SU-DHL-6 (cell line): ENCODE results near the gene ADAM19.

Experiments used
- H2AFZ ChIP-seq: fragments of 200-600 bp; sonication (generic); 2 replicates; pipeline ENCODE4 v1.6.1; 2014; ENCODE audit warnings: low read depth, mild to moderate bottlenecking, moderate library complexity, mixed read lengths, antibody characterized with exemption, low read length; ENCODE audit not compliant: severe bottlenecking
- H3F3A ChIP-seq: fragments of 200-600 bp; shearing (Covaris generic); 2 replicates; pipeline ENCODE4 v1.6.0; 2016; ENCODE audit warnings: antibody characterized with exemption, mild to moderate bottlenecking; ENCODE audit not compliant: insufficient read depth
- H3K27ac ChIP-seq: fragments of 200-600 bp; sonication (generic); 2 replicates; pipeline ENCODE4 v1.5.1; 2016; ENCODE audit warnings: low read depth, mild to moderate bottlenecking, low read length, moderate library complexity, mixed read lengths
- H3K27me3 ChIP-seq: fragments of 200-600 bp; sonication (generic), shearing (Covaris generic); 2 replicates; pipeline ENCODE4 v1.6.0; 2014; ENCODE audit warnings: mild to moderate bottlenecking, low read length
- H3K36me3 ChIP-seq: fragments of 200-600 bp; sonication (generic); 2 replicates; pipeline ENCODE4 v1.6.1; 2014; ENCODE audit warnings: mild to moderate bottlenecking, low read length, mixed read lengths
- H3K4me2 ChIP-seq: fragments of 300-600, 200-600 bp; shearing (Covaris generic), sonication (generic); 2 replicates; pipeline ENCODE4 v1.6.0; 2014; ENCODE audit warnings: low read length, low read depth, mild to moderate bottlenecking; ENCODE audit not compliant: poor library complexity, severe bottlenecking
- H3K4me3 ChIP-seq: fragments of 200-600 bp; sonication (generic); 2 replicates; pipeline ENCODE4 v1.5.1; 2014; ENCODE audit warnings: antibody characterized with exemption, low read length, mild to moderate bottlenecking, mixed read lengths; ENCODE audit not compliant: insufficient read depth, poor library complexity, severe bottlenecking
- H3K79me2 ChIP-seq: fragments of 200-600 bp; sonication (generic); 2 replicates; pipeline ENCODE4 v1.6.1; 2014; ENCODE audit warnings: mild to moderate bottlenecking, low read length, moderate library complexity; ENCODE audit not compliant: insufficient read depth
- H3K9ac ChIP-seq: fragments of 200-600 bp; sonication (generic); 2 replicates; pipeline ENCODE4 v1.7.0; 2014; ENCODE audit warnings: mild to moderate bottlenecking, low read length
- H3K9me2 ChIP-seq: fragments of 200-600 bp; sonication (generic); replicated peaks from 2 replicates; pipeline ENCODE4 v1.6.1; 2014; ENCODE audit warnings: low read length; ENCODE audit not compliant: insufficient read depth
- H3K9me3 ChIP-seq: fragments of 200-600 bp; sonication (generic); 2 replicates; pipeline ENCODE4 v1.6.1; 2014; ENCODE audit warnings: low read length, mixed read lengths; ENCODE audit not compliant: insufficient read depth
- H4K20me1 ChIP-seq: fragments of 200-600 bp; sonication (generic); 2 replicates; pipeline ENCODE4 v1.6.1; 2014; ENCODE audit warnings: low read depth, mild to moderate bottlenecking, antibody characterized with exemption, low read length, moderate library complexity, mixed read lengths
- CTCF ChIP-seq: fragments of 200-600 bp; sonication (generic); IDR thresholded peaks from one replicate; pipeline ENCODE4 v1.5.1; 2017; ENCODE audit warnings: antibody characterized with exemption, mild to moderate bottlenecking, low read length, moderate library complexity; ENCODE audit not compliant: insufficient read depth, poor library complexity, severe bottlenecking
- EZH2phosphoT487 ChIP-seq: fragments of 200-600 bp; sonication (generic), shearing (Covaris generic); conservative IDR thresholded peaks from 2 replicates; pipeline ENCODE4 v1.6.1; 2018; ENCODE audit warnings: mild to moderate bottlenecking, antibody characterized with exemption, low read length, moderate library complexity, mixed read lengths

ADAM19 gene

GRCh38 chr5:157612581-157612980 lies 37.0 kb upstream of the ADAM19 start:
- H4K20me1 ChIP-seq = no peaks in the 10 kb centered on the region
- no peaks in the 10 kb centered on the region for H3K9me3 ChIP-seq
- H3K9ac ChIP-seq = no peak overlapping the region
- H2AFZ ChIP-seq = no peak overlapping the region
- no peaks in the 10 kb centered on the region for H3K79me2 ChIP-seq
- H3K27me3 ChIP-seq = no peaks in the 10 kb centered on the region
- no peaks in the 10 kb centered on the region for H3K9me2 ChIP-seq
- no peak overlapping the region for H3K4me3 ChIP-seq
- TF ChIP-seq CTCF = no peak
- no peak for TF ChIP-seq EZH2phosphoT487
- no peaks in the 10 kb centered on the region for H3K36me3 ChIP-seq
- no peak overlapping the region for H3K27ac ChIP-seq
- no peak overlapping the region for H3K4me2 ChIP-seq
- no peaks in the 10 kb centered on the region for H3F3A ChIP-seq

- Histone ChIP-seq H2AFZ (no peak overlapping the region), H4K20me1 (no peaks in the 10 kb centered on the region), H3K9me2 (no peaks in the 10 kb centered on the region), H3K9me3 (no peaks in the 10 kb centered on the region), H3K4me2 (no peak overlapping the region), H3K9ac (no peak overlapping the region), H3K27ac (no peak overlapping the region), H3K4me3 (no peak overlapping the region), H3F3A (no peaks in the 10 kb centered on the region), H3K36me3 (no peaks in the 10 kb centered on the region), H3K27me3 (no peaks in the 10 kb centered on the region), H3K79me2 (no peaks in the 10 kb centered on the region)
- TF ChIP-seq CTCF (no peak), EZH2phosphoT487 (no peak)
Observed at GRCh38 chr5:157611571-157612476, 36.2 kb upstream of the ADAM19 start.

- Histone ChIP-seq H3K36me3 (no peaks in the 10 kb centered on the region), H3K4me3 (no peak overlapping the region), H4K20me1 (no peaks in the 10 kb centered on the region), H3K9me2 (no peaks in the 10 kb centered on the region), H3K79me2 (no peaks in the 10 kb centered on the region), H3K9me3 (no peaks in the 10 kb centered on the region), H3K27ac (no peak overlapping the region), H3F3A (no peaks in the 10 kb centered on the region), H3K4me2 (no peak overlapping the region), H3K9ac (no peak overlapping the region), H2AFZ (no peak overlapping the region), H3K27me3 (no peaks in the 10 kb centered on the region)
- no peak for TF ChIP-seq EZH2phosphoT487
- no peak for TF ChIP-seq CTCF
Observed at GRCh38 chr5:157610990-157611389, 35.4 kb upstream of the ADAM19 start.
